ENCODE data around the gene CACNG6. TPM values are rescaled to one million over a fixed set of nuclear protein-coding genes. Genes with fewer than 3 reads are reported as not detected.

Gene CACNG6
- total RNA-seq, 1 donor: under 0.01 TPM

- TF ChIP-seq CTCF (IDR thresholded peaks at IDR 0.05; ENCODE audit: insufficient read depth, low read depth, low read length): no peak
- H3K4me3 ChIP-seq (ENCODE audit: low read depth, low read length): no peak overlapping the region
- no peak for DNase-seq (ENCODE audit: low read depth)
Measured at GRCh38 chr19:53966931-53967330, 24.5 kb upstream of the CACNG6 start.

- TF ChIP-seq CTCF (IDR thresholded peaks at IDR 0.05; ENCODE audit: insufficient read depth, low read depth, low read length): no peak
- no peak for DNase-seq (ENCODE audit: low read depth)
- no peak overlapping the region for H3K4me3 ChIP-seq (ENCODE audit: low read depth, low read length)
Measured at GRCh38 chr19:53969366-53969765, 22.1 kb upstream of the CACNG6 start.

GRCh38 chr19:53971673-53972072 lies 19.8 kb upstream of the CACNG6 start:
- no peak overlapping the region for H3K4me3 ChIP-seq (ENCODE audit: low read depth, low read length)
- no peak for DNase-seq (ENCODE audit: low read depth)
- no peak for TF ChIP-seq CTCF (IDR thresholded peaks at IDR 0.05; ENCODE audit: insufficient read depth, low read depth, low read length)

GRCh38 chr19:53977429-53977990 lies 13.9 kb upstream of the CACNG6 start:
- no peak for TF ChIP-seq CTCF (IDR thresholded peaks at IDR 0.05; ENCODE audit: insufficient read depth, low read depth, low read length)

GRCh38 chr19:53977991-53978731 lies 13.3 kb upstream of the CACNG6 start:
- peak overlapping the region; percentile 73 for H3K4me3 ChIP-seq (ENCODE audit: low read depth, low read length)
- no peak for TF ChIP-seq CTCF (IDR thresholded peaks at IDR 0.05; ENCODE audit: insufficient read depth, low read depth, low read length)

More at GRCh38 chr19:53977429-53977990, 13.9 kb upstream of the CACNG6 start:
- DNase-seq (ENCODE audit: low read depth): peak; percentile 90
- peak overlapping the region; percentile 57 for H3K4me3 ChIP-seq (ENCODE audit: low read depth, low read length)

GRCh38 chr19:53978975-53979801 lies 12.2 kb upstream of the CACNG6 start:
- H3K4me3 ChIP-seq (ENCODE audit: low read depth, low read length): peak overlapping the region; percentile 73
- no peak for TF ChIP-seq CTCF (IDR thresholded peaks at IDR 0.05; ENCODE audit: insufficient read depth, low read depth, low read length)
- no peak for DNase-seq (ENCODE audit: low read depth)

More at GRCh38 chr19:53977991-53978731, 13.3 kb upstream of the CACNG6 start:
- peak; percentile 95 for DNase-seq (ENCODE audit: low read depth)

Data from fibroblast of villous mesenchyme (primary cell).